ENCODE measurements around the gene LILRA6. TPM values are rescaled to one million over a fixed set of nuclear protein-coding genes. Genes with fewer than 3 reads are reported as not detected.

LILRA6 gene
- total and polyA plus RNA-seq, 10 of the 15 experiments (the other 5 are each of a cell fraction or from before 2014, with no cell fraction given): 0.04 to 1.7 (median 0.09) TPM; not detected in 2

GRCh38 chr19:54231077-54231931 lies 11.3 kb downstream of the LILRA6 start (continued):
- TF ChIP-seq IRF5 (IDR thresholded peaks at IDR 0.05; ENCODE audit: borderline replicate concordance) (no peak), SMAD5 (IDR thresholded peaks at IDR 0.05; ENCODE audit: low read depth) (no peak), FOXM1 (IDR thresholded peaks at IDR 0.05; ENCODE audit: low read depth, low read length) (no peak; the same call in 1 of the 2 replicates), NRF1 (conservative IDR thresholded peaks at IDR 0.05; ENCODE audit: low read depth, low read length) (no peak), ATF3 (IDR thresholded peaks at IDR 0.05; ENCODE audit: borderline replicate concordance, extremely low read depth, low read depth, low read length) (no peak), CBX5 (IDR thresholded peaks at IDR 0.05; ENCODE audit: low read depth) (no peak), SREBF1 (IDR thresholded peaks at IDR 0.05; ENCODE audit: low read length) (no peak), MLLT1 (IDR thresholded peaks at IDR 0.05) (no peak), SIN3A (IDR thresholded peaks at IDR 0.05; ENCODE audit: low read depth, low read length) (no peak), NR2F1 (conservative IDR thresholded peaks at IDR 0.05) (no peak), FOXK2 (IDR thresholded peaks at IDR 0.05) (no peak), ZBED1 (IDR thresholded peaks at IDR 0.05; ENCODE audit: borderline replicate concordance) (no peak), E2F4 (IDR thresholded peaks at IDR 0.05; ENCODE audit: low read depth, low read length) (no peak), SREBF2 (IDR thresholded peaks at IDR 0.05; ENCODE audit: low read length) (no peak), USF1 (IDR thresholded peaks at IDR 0.05; ENCODE audit: borderline replicate concordance, extremely low read length, insufficient read depth, low read depth, low read length) (peak; percentile 24), POLR2AphosphoS2 (IDR thresholded peaks at IDR 0.05; ENCODE audit: low read depth, low read length) (no peak), ZNF24 (IDR thresholded peaks at IDR 0.05) (no peak), PBX3 (IDR thresholded peaks at IDR 0.05; ENCODE audit: insufficient replicate concordance, low read depth, low read length) (no peak), EED (IDR thresholded peaks at IDR 0.05; ENCODE audit: low read depth) (no peak), PAX5 (IDR thresholded peaks at IDR 0.05; ENCODE audit: borderline replicate concordance, low read depth, low read length) (peak; percentile 8; the same call in 1 of the 2 replicates), RCOR1 (conservative IDR thresholded peaks at IDR 0.05; ENCODE audit: low read depth, low read length) (no peak)
